Stimulated activated CD8-positive, alpha-beta memory T cell treated with anti-CD3 and anti-CD28 coated beads, Interleukin-12 subunit alpha, Interleukin-12 subunit beta, amount 100 ng/mL, for 24 hours (primary cell): ENCODE measurements around the gene POLD3.
"Not testable (repeated sequence)": the region's sequence is repeated elsewhere in the genome, so short reads cannot be mapped to it uniquely, and the experiment has no call there.

ENCODE experiments used
- DNase-seq: peaks from one replicate; pipeline ENCODE4 v3.0.0-alpha.2; 2020; ENCODE audit errors: extremely low read depth

Gene POLD3

DNA sequence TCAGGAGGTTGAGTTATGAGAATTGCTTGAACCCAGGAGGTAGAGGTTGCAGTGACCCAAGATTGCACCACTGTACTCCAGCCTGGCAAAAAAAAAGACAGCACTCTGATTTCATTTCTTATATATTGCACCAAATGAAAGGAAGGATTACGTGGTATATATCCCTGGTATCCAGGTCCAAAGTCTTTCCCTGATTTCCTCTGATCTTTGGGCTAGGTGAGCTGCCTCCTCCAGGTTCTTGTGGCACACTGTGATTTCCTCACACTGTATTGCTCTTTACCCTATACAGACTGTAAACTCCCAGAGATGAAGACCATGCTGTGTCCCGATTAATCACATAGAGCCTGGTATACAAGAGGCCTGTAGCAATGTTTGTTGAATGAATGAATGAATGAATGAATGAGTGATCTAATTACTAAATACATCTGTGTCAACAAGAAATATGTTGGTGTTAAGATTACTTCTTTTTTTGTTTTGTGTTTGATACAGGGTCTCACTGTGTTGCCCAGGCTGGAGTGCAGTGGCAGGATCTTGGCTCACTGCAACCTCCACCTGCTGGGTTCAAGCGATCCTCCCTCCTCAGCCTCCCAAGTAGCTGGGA is 9.3 kb upstream of the POLD3 start:
- no peak for DNase-seq

GRCh38 chr11:74590492-74590891 is 1.9 kb upstream of the POLD3 start:
- DNase-seq, result not testable (repeated sequence)

DNA sequence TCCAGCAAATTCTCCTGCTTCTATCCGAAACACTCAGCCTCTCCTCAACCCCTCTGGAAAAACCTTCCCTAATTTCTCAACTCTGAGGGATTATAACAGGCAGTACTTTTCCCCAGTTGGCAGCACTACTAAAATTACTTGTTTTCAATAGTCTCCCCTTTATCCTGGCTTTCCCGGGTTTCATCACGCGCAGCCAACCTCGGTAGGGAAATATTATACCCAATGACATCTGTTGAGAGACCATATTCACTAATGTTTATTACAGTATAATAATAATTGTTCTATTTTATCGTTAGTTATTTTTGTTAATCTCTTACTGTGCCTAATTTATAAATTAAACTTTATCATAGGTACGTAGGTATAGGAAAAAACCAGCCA is 330 bp upstream of the POLD3 start:
- DNase-seq, result no peak

DNA sequence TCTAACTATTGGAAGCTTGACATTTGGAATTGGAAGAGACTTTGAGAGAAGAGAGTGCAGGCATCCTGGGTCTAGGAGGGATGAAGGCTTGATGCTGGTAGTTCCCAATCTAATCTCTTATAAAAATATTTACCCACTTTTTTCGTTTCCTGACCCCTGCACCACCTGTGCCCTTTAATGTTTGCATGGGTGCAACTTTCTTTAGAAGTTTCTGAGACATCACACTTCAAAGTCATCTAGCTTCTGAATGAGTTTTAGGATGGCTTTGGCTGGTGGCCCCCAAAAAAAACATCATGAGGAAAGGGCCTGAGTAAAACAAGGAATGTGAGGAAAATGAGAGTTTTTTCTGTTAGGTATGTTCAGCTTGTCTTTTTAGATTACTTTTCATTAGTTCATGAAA is 1.1 kb downstream of the POLD3 start:
- DNase-seq, result no peak

DNA sequence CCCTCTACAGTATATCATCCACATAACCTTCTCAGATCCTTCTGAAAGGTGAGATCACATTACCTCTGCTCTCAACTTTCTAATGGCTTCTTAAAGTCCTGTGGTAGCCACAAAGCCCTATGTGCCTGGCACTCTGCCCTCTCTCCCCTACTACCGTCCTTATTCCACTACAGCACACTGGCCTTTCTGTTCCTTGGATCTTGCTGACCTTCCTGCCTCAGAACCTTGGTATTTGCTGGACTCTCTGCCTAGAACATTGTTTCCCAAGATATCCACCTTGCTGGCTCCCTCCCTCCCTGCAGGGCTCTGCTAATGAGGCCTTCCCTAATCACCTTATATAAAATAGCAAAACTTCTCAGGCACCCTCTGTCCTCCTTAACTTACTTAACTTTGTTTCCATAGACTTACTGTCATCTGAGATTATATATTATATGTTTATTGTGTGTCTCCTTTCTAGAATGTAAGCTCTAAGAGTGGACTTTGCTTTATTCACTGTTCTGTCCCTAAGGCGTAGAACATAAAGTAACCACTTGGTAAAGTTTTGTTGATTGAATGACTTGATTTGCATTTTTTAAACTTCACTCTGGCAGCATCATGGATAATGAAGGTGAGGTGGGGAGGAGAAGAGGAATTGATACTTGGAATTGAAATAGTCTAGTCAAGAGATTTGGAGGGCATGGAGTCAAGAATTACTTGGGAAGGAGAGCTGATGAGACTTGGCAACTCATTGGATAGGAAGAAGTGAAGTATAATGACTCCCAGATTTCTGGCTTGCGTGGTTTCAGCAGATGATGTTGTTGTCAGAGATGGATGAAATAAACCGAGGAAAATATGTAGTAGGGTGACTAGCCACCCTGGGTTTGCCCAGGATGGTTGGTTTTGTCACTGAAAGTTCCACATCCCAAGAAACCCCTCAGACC is 10.5 kb downstream of the POLD3 start:
- no peak for DNase-seq

DNA sequence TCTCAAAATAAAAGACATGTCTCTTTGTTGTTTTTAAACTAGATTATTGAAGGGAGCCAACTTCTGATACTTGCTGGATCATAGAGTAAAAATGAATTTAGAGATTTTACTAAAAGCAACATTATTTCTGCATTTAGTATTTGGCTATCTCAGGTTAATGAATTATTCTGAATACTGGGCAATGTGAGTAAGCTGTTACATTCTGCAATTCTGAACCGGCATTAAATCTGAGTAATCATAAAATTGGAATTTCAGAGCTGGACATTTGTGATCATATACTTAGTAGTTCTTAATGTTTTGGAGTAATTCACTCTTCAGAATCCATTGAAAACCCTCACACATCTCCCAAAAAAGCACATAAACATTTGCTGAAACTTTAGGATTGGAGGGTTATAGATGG is 11.5 kb downstream of the POLD3 start:
- DNase-seq, result no peak

- DNase-seq, result no peak
Measured at GRCh38 chr11:74604311-74604710, 11.9 kb downstream of the POLD3 start.

DNA sequence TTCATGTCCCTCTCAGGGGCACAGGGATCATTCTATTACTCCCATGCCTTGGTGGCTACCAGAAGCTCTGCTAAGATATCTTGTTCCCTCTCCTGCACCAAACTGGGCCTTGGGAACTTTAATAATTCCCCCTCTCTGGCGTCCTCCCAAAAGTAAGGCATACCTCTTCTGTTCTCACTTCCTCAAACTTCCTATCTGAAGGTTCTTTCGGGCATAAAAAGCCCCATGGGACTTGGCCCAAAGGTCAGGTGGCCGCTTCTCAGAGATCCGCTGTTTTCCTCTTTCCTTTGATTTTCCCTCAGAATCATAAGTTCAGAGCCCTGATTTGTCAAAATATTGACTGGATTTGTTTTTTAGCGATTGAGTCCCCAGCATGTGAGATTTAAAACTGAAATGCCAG is 13.0 kb downstream of the POLD3 start:
- no peak for DNase-seq

DNA sequence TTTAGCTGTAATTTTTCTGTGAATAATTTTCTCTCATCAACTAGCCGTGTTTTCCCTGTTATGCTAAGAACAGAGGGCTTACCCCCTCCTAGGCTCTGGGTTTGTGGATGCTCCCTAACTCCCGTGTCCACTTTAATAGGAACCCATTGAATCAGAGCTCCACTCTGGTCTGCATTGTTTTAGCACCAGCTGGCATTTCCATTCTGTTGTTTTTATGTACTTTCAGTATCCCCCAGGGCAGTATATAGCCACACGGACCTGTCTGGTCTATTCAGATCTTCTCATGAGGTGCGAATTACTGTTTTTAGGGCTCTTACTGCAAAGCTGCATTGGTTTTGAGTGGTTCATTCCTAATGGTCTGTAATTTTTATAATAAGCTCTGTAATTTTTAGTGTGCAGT is 16.0 kb downstream of the POLD3 start:
- no peak for DNase-seq

- no peak for DNase-seq
Measured at GRCh38 chr11:74611369-74611861, 19.0 kb downstream of the POLD3 start.

DNA sequence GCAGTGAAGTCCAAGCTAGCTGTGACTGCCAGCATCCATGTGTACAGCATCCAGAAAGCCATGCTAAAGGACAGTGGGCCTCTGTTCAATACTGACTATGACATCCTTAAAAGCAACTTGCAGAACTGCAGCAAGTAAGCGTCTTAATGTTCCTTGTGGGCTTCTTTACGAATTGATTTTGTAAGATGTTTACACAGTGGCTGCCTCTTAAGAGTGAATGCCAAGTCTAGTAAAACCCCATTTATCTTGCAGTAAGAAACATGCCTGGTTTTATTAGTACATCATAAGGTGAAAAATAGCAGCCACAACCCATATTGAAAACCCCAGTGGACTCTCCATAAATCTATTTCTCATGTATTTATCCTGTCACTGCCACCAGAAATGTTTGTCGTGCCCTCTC is 20.5 kb downstream of the POLD3 start:
- DNase-seq, result no peak

GRCh38 chr11:74615311-74615710 is 22.9 kb downstream of the POLD3 start:
- DNase-seq, result no peak

- DNase-seq, result no peak
Measured at GRCh38 chr11:74615988-74616387, 23.6 kb downstream of the POLD3 start.

- no peak for DNase-seq
Measured at GRCh38 chr11:74620531-74620930, 28.1 kb downstream of the POLD3 start.

DNA sequence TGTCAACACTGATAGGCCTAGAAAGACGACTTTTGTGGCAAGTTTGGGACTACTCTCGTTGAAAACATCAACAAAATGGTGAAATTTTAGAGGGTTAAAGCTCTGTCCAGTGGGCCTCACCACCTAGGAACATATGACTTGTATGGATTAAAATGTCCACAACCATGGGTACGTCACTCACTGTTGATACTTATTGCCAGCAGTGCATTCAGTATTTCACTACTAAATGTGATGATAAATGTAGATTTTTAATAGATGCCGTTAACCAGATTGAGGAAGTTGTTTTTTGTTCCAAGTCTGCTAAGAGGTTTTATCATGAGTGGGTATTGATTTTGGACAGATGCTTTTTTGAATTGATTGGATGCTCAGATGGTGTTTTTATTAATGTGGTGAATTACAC is 33.7 kb downstream of the POLD3 start:
- DNase-seq, result no peak

DNA sequence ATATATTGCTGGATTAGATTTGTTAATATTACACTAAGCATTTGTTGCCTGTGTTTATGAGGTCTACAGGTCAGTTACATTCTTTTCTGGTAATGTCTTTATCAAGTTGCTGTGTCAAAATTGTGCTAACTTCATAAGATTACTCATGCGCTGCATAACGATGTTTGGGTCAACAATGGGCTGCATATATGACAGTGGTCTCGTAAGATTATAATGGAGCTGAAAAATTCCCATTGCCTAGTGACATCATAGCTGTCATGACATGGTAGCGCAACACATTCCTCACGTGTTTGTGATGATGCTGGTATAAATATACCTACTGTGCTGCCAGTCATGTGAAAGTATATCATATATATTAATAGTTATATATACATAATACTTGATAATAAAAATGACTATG is 34.2 kb downstream of the POLD3 start:
- DNase-seq, result no peak

DNA sequence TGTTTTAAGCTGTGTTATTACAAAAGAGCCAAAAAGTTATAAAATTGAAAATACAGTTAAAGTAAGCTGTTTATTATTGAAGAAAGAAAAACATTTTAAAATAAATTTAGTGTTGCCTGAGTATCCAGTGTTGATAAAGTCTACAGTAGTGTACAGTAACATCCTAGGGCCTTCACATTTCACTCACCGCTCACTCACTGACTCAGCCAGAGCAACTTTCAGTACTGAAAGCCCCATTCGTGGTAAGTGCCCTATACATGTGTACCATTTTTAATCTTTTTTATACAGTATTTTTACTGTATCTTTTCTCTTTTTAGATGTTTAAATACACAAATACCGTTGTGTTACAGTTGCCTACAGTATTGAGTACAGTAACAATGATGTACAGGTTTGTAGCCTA is 35.0 kb downstream of the POLD3 start:
- no peak for DNase-seq

DNA sequence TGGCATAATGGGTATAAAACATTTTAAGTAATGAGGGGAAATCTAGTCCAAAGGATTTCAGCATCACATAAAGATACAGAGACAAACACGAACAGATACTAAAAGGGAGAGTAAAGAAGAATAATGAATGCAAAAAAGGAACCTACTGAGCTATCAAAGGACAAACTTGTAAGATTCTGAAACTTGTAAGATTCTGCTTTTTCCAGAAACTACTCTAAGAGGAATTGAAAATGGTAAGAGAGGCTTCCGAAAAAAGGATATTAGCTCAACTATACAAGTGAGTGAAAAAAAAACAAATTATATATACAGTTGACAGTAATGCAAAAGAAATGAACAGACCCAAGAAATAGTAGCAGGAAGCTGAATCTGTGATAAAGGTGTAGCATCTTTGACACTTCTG is 37.7 kb downstream of the POLD3 start:
- no peak for DNase-seq

- no peak for DNase-seq
Measured at GRCh38 chr11:74633406-74634393, 41.3 kb downstream of the POLD3 start.

GRCh38 chr11:74634537-74634936 is 42.2 kb downstream of the POLD3 start:
- DNase-seq, result no peak

GRCh38 chr11:74636630-74637184 is 44.3 kb downstream of the POLD3 start:
- DNase-seq, result no peak

GRCh38 chr11:74637700-74638099 is 45.3 kb downstream of the POLD3 start:
- no peak for DNase-seq
